Uterus (tissue), 2 donors: ENCODE measurements around the gene IL20RB.

Experiments
- CTCF ChIP-seq, 4 experiments: fragments of 200-600 bp in 2 of 4; fragments of 450-650 bp in 2 of 4; sonication (generic) in 2 of 4; IDR thresholded peaks; one replicate each; pipeline ENCODE4 v1.5.1; 2016 to 2019; ENCODE audit warnings: antibody characterized with exemption in 4 of 4, mild to moderate bottlenecking in 2 of 4, moderate library complexity in 1 of 4
- POLR2A ChIP-seq, 2 donors: fragments of 450-650 bp; IDR thresholded peaks; one replicate each; pipeline ENCODE4 v1.6.1; 2016; ENCODE audit warnings: antibody characterized with exemption in 2 of 2, mild to moderate bottlenecking in 1 of 2, moderate library complexity in 1 of 2

GRCh38 chr3:136942803-136943202, 15.0 kb upstream of the IL20RB start:
- TF ChIP-seq POLR2A (IDR thresholded peaks at IDR 0.05) (no peak), CTCF (IDR thresholded peaks at IDR 0.05) (no peak)
